HepG2 (cell line): Measurements from ENCODE around the gene DCAF7. TPM values are rescaled to one million over a fixed set of nuclear protein-coding genes. Genes with fewer than 3 reads are reported as not detected.

Experiments used
- BHLHE40 ChIP-seq: IDR thresholded peaks from 2 replicates; pipeline ENCODE4 v1.6.1; 2011; ENCODE audit warnings: low read length, improper control_type of control experiment
- BRD4 ChIP-seq: sonication (generic); formaldehyde crosslinking; IDR thresholded peaks from 2 replicates; pipeline ENCODE4 v1.4.0; 2020; ENCODE audit warnings: missing genetic modification reagents
- CC2D1A ChIP-seq: sonication (generic); formaldehyde crosslinking; IDR thresholded peaks from 2 replicates; pipeline ENCODE4 v1.8.1; 2023; ENCODE audit warnings: mild to moderate bottlenecking, missing genetic modification reagents
- CERS6 ChIP-seq: sonication (generic); formaldehyde crosslinking; IDR thresholded peaks from 2 replicates; pipeline ENCODE4 v1.5.0; 2020; ENCODE audit warnings: missing genetic modification reagents
- CHD4 ChIP-seq: fragments of 200-600 bp; sonication (generic); IDR thresholded peaks from 2 replicates; pipeline ENCODE4 v1.7.0; 2017; ENCODE audit warnings: mild to moderate bottlenecking, low read length, borderline replicate concordance
- ELF1 ChIP-seq: sonication (generic); formaldehyde crosslinking; IDR thresholded peaks from 2 replicates; pipeline ENCODE4 v1.4.0; 2020; ENCODE audit warnings: missing genetic modification reagents
- ERF ChIP-seq: IDR thresholded peaks from 2 replicates; pipeline ENCODE4 v1.6.1; 2018; ENCODE audit warnings: missing biosample characterization, missing genetic modification reagents
- ETV5 ChIP-seq: IDR thresholded peaks from 2 replicates; pipeline ENCODE4 v1.6.1; 2018; ENCODE audit warnings: missing biosample characterization, missing genetic modification reagents, inconsistent platforms, borderline replicate concordance
- FOSL1 ChIP-seq: sonication (generic); formaldehyde crosslinking; IDR thresholded peaks from 2 replicates; pipeline ENCODE4 v1.9.0; 2021; ENCODE audit warnings: missing genetic modification reagents, borderline replicate concordance
- GMEB2 ChIP-seq: IDR thresholded peaks from 2 replicates; pipeline ENCODE4 v1.6.1; 2016; ENCODE audit warnings: missing biosample characterization, missing genetic modification reagents, low read depth
- HOXA5 ChIP-seq: sonication (generic); formaldehyde crosslinking; IDR thresholded peaks from 2 replicates; pipeline ENCODE4 v1.4.0; 2020; ENCODE audit warnings: missing genetic modification reagents
- JUND ChIP-seq: sonication (generic); formaldehyde crosslinking; IDR thresholded peaks from 2 replicates; pipeline ENCODE4 v1.8.0; 2022; ENCODE audit warnings: mild to moderate bottlenecking, missing genetic modification reagents
- MEF2D ChIP-seq: sonication (generic); formaldehyde crosslinking; IDR thresholded peaks from 2 replicates; pipeline ENCODE4 v1.5.1; 2020; ENCODE audit warnings: mild to moderate bottlenecking, missing genetic modification reagents
- MYC ChIP-seq: sonication (generic); formaldehyde crosslinking; IDR thresholded peaks from 2 replicates; pipeline ENCODE4 v1.9.0; 2021; ENCODE audit warnings: missing genetic modification reagents, borderline replicate concordance
- RCOR2 ChIP-seq: IDR thresholded peaks from 2 replicates; pipeline ENCODE4 v1.6.1; 2016; ENCODE audit warnings: missing biosample characterization, missing genetic modification reagents
- TAF1 ChIP-seq: sonication (generic); formaldehyde crosslinking; IDR thresholded peaks from 2 replicates; pipeline ENCODE4 v1.4.0; 2020; ENCODE audit warnings: missing genetic modification reagents
- TCF12 ChIP-seq, 2 experiments: fragments of 450-650 bp in 1 of 2; sonication (generic) in 1 of 2; formaldehyde crosslinking in 1 of 2; IDR thresholded peaks; 2 replicates each; pipeline versions ENCODE4 v1.6.1 to v1.8.0; 2017 to 2022; ENCODE audit warnings: antibody characterized with exemption in 1 of 2, mild to moderate bottlenecking in 1 of 2, missing genetic modification reagents in 1 of 2, moderate library complexity in 1 of 2
- UBTF ChIP-seq: sonication (generic); formaldehyde crosslinking; IDR thresholded peaks from 2 replicates; pipeline ENCODE4 v1.4.0; 2020; ENCODE audit warnings: mild to moderate bottlenecking, missing genetic modification reagents
- YEATS2 ChIP-seq: sonication (generic); formaldehyde crosslinking; IDR thresholded peaks from 2 replicates; pipeline ENCODE4 v1.4.0; 2020; ENCODE audit warnings: missing genetic modification reagents, borderline replicate concordance
- ZNF124 ChIP-seq: sonication (generic); formaldehyde crosslinking; IDR thresholded peaks from 2 replicates; pipeline ENCODE4 v1.4.0; 2020; ENCODE audit warnings: missing genetic modification reagents
- ZNF136 ChIP-seq: sonication (generic); formaldehyde crosslinking; IDR thresholded peaks from 2 replicates; pipeline ENCODE4 v1.8.1; 2022; ENCODE audit warnings: low read depth, mild to moderate bottlenecking, moderate library complexity, missing genetic modification reagents
- ZNF224 ChIP-seq: sonication (generic); formaldehyde crosslinking; IDR thresholded peaks from 2 replicates; pipeline ENCODE4 v1.5.0; 2020; ENCODE audit warnings: mild to moderate bottlenecking, missing genetic modification reagents
- ZNF264 ChIP-seq: sonication (generic); formaldehyde crosslinking; IDR thresholded peaks from 2 replicates; pipeline ENCODE4 v1.4.0; 2020; ENCODE audit warnings: missing genetic modification reagents
- ZNF331 ChIP-seq: sonication (generic); formaldehyde crosslinking; IDR thresholded peaks from 2 replicates; pipeline ENCODE4 v1.4.0; 2020; ENCODE audit warnings: missing genetic modification reagents
- ZNF703 ChIP-seq: sonication (generic); formaldehyde crosslinking; IDR thresholded peaks from 2 replicates; pipeline ENCODE4 v1.5.1; 2020; ENCODE audit warnings: missing genetic modification reagents, mild to moderate bottlenecking, moderate library complexity, borderline replicate concordance
- polyA plus RNA-seq, 8 experiments: library from polyadenylated mRNA; depleted of rRNA in 3 of 8; stranded (reverse) in 7 of 8; unstranded in 1 of 8; fragments of >200 nt; fragmentation: Illumina TruSeq in 4 of 8; extraction: Trizol in 4 of 8; gene quantifications; 2 replicates each; pipeline versions ENCODE4 v1.2.1 to v1.2.3, GENCODE V29; 2011 to 2016; ENCODE audit warnings: low read depth in 4 of 8, missing spikeins in 1 of 8, mixed read lengths in 1 of 8; ENCODE audit not compliant: insufficient read depth in 1 of 8
- total RNA-seq, 5 experiments: library from RNA; depleted of rRNA; stranded (reverse); fragments of >200 nt; fragmentation: Illumina TruSeq; extraction: Trizol; gene quantifications; 2 replicates each; pipeline ENCODE4 v1.2.3, GENCODE V29; 2016; ENCODE audit warnings: low read depth in 1 of 5
- TF ChIP-seq, protein P1 (sequence below): IDR thresholded peaks from 2 replicates; pipeline ENCODE4 v1.6.1; 2012; ENCODE audit warnings: inconsistent platforms

Gene DCAF7
- total and polyA plus RNA-seq, 2 of the 13 experiments (the other 11 are each of a cell fraction or from before 2014, with no cell fraction given) = 55.2 to 73.4 TPM

DNA sequence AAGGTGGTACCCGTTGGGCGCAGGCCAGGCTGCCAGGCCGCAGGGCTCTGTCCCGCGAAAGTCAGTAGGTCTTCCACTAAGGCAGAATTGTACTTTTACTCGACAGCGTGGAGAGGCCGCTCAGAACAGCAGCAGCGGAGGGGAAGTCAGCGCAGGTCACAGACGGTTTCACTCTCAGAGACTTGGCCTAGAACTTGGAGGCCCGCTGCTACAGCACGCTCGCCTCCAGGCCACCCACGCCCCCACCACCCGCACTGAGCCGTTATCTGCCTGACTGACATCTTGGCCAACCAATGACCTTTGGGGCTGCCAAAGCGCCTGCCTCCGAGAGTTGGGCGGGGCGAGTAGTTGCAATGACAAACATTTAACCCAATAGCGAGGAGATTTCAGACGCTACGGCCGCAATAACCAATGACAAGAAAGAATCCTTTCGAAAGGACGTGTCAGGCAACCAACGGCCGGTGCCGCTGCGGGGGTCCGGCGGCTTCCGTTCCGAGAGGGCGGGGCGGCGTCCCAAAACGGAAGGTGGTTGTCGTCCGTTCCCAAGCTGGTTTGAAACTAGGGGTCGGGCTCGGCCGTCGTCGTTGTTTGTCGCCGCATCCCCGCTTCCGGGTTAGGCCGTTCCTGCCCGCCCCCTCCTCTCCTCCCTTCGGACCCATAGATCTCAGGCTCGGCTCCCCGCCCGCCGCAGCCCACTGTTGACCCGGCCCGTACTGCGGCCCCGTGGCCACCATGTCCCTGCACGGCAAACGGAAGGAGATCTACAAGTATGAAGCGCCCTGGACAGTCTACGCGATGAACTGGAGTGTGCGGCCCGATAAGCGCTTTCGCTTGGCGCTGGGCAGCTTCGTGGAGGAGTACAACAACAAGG lies at the start of gene DCAF7 (continued):
- peak; percentile 78; the same call in 1 of the 2 replicates for TF ChIP-seq TAF1
- 0 out of 2 replicates have a peak, but pooled peaks have one; percentile 27 for TF ChIP-seq FOSL1 (CRISPR knock-in tag)
- peak; percentile 93 for TF ChIP-seq YEATS2 (CRISPR knock-in tag)
- TF ChIP-seq ERF (CRISPR knock-in tag) = peak; percentile 86
- TF ChIP-seq ETV5 (CRISPR knock-in tag) = peak; percentile 74
- TF ChIP-seq JUND (CRISPR knock-in tag) = no peak
- TF ChIP-seq ZNF224 (CRISPR knock-in tag) = no peak; the same call in none of the 2 replicates
- TF ChIP-seq BHLHE40 = peak; percentile 36; the same call in 1 of the 2 replicates
- TF ChIP-seq GMEB2 = peak; percentile 65; the same call in 1 of the 2 replicates
- TF ChIP-seq ZNF331 (CRISPR knock-in tag) = 0 out of 2 replicates have a peak, but pooled peaks have one; percentile 34
- TF ChIP-seq TCF12 (IDR thresholded peaks at IDR 0.05) = no peak
- TF ChIP-seq TCF12 (CRISPR knock-in tag; IDR thresholded peaks at IDR 0.05) = no peak; the same call in none of the 2 replicates
- no peak for TF ChIP-seq CC2D1A (CRISPR knock-in tag)
- peak; percentile 98 for TF ChIP-seq ZNF264 (CRISPR knock-in tag)
- TF ChIP-seq CERS6 (CRISPR knock-in tag) = peak; percentile 51; the same call in 1 of the 2 replicates
- TF ChIP-seq BRD4 = peak; percentile 89
- TF ChIP-seq ZNF124 (CRISPR knock-in tag) = peak; percentile 86
- TF ChIP-seq, protein P1, sequence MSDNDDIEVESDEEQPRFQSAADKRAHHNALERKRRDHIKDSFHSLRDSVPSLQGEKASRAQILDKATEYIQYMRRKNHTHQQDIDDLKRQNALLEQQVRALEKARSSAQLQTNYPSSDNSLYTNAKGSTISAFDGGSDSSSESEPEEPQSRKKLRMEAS = peak; percentile 84
- no peak for TF ChIP-seq RCOR2
- TF ChIP-seq MEF2D (CRISPR knock-in tag) = peak; percentile 60
- no peak; the same call in 1 of the 2 replicates for TF ChIP-seq ZNF136 (CRISPR knock-in tag)
- TF ChIP-seq HOXA5 = peak; percentile 95
- peak; percentile 91 for TF ChIP-seq UBTF (CRISPR knock-in tag)
- TF ChIP-seq ZNF703 (CRISPR knock-in tag) = no peak; the same call in none of the 2 replicates
- no peak for TF ChIP-seq CHD4
- peak; percentile 93 for TF ChIP-seq MYC (CRISPR knock-in tag)
- TF ChIP-seq ELF1 (CRISPR knock-in tag) = peak; percentile 99
